Measurements from ENCODE around the gene CDC42BPG.

CDC42BPG gene

GRCh38 chr11:64864473-64865285 lies 20.2 kb upstream of the CDC42BPG start:
- DNase-seq (ENCODE audit: low read depth), result no peak

DNA sequence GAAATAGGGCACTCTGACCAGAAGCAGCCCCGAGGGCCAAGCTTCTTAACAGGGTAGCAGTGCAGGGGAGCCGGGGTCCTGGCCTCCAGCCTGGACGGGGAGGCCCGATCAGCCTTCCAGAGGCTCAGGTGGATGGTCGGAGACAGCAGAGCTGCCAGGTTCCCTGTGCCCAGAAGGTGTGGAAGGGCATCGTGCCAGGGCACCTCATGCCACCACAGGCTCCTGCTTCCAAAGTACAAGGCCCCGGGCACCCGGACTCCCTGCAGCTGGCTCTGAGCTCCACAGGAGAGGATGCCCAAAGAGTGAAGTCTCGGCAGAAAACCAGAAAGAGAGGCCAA lies 19.7 kb upstream of the CDC42BPG start:
- DNase-seq (ENCODE audit: low read depth), result no peak

GRCh38 chr11:64863391-64864060 lies 19.1 kb upstream of the CDC42BPG start:
- DNase-seq (ENCODE audit: low read depth), result no peak

GRCh38 chr11:64862987-64863390 lies 18.5 kb upstream of the CDC42BPG start:
- DNase-seq (ENCODE audit: low read depth), result no peak

GRCh38 chr11:64861227-64861975 lies 16.9 kb upstream of the CDC42BPG start:
- DNase-seq (ENCODE audit: low read depth), result no peak

DNA sequence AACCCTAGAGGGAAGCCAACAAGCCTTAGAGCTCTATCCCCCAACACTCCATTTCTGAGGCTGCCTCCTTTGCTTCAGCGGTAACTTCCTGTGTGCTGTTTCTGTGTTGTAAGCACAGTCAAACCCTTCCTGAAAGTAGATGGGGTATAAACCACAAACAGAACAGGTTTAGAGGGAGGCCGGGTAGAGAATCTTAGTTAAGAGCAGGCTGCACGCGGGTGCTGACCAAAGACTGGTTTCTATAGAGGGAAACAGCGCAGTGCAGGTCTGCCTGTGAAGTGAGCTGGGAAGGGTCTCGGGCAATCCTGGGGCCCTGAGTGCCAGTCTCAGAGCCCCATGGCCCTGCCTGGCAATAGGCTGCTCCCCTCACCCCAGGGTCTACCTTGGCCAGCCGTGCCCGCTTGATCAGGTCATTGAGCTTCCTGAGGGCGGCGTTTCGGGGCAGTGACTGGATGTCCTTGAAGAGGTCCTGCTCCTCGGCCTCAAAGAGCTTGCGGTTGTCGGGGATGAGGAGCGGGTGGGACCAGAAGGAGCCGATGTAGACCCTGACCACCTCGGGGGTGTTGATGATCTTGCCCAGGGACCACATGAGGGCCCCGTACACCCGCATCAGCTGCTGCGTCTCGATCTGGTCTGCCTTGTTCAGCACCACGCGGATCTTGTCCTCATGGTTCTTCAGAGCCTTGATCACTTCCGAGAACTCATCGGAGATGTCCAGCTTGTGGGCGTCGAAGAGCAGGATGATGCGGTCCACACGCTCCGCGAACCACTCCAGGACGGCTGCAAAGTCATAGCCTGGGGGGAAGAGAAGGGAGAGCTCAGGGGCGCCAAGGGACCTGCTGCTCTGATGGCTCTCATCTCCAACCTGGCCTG lies 15.3 kb upstream of the CDC42BPG start:
- no peak for DNase-seq (ENCODE audit: low read depth)

DNA sequence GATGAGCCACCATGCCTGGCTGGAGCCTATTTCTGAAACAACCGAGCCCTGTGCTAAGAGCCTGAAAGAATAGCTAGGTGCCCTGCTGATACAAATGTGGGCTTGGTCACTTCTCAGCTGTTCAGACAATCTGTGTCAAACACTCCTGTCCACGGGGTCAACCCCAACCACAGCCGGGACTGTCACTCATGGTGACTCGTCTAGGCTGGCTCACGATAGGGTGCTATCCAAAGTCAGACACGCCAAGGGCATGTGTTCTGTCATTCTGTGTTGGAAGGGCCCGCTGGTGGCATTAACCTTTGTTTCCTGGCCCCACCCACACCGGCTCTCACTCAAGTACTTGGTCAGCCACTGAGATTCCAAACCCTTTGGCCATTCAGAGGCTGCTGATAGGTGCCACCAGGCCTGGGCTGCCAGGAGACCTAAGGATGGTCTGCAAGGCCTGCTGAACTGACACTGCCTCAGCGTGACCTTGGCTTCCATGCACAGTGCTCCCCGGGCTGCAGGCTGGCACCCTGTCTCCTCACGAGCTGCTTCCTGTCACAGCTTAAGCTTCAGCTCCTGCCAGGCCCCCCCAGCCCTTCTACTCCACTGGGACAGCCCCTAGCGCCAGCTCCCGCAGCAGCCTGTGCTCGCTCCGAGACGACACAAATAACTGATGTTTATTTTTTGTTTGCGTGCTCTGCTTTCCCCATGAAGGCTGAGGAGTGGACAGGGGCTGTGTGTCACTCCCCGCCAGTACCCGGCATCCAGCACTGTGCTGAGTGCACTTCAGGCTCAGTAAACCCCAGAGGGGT lies 14.2 kb upstream of the CDC42BPG start:
- DNase-seq (ENCODE audit: low read depth), result no peak

DNA sequence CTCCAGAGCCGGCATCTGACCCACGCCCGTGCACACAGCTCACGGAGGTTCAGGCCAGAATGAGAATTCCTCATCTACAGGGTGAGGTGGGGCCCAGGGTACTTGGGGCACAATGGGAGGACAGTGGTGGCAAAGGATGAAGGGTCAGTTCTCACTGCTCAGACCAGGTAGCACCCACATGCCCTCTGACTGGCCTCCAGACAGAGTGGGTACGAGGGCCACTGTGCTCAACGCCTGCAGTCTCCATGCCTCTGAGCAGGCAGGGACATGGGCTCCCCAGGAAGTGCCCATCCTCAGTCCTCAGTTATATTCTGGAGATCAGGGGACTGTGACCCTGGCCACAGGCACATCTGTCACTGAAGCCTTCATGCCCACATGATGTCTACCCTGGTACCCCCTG lies 13.0 kb upstream of the CDC42BPG start:
- no peak for DNase-seq (ENCODE audit: low read depth)

GRCh38 chr11:64856382-64857227 lies 12.2 kb upstream of the CDC42BPG start:
- no peak for DNase-seq (ENCODE audit: low read depth)

- DNase-seq (ENCODE audit: low read depth), result no peak
Observed at GRCh38 chr11:64855596-64856304, 11.3 kb upstream of the CDC42BPG start.

GRCh38 chr11:64854534-64855502 lies 10.4 kb upstream of the CDC42BPG start:
- no peak for DNase-seq (ENCODE audit: low read depth)

DNA sequence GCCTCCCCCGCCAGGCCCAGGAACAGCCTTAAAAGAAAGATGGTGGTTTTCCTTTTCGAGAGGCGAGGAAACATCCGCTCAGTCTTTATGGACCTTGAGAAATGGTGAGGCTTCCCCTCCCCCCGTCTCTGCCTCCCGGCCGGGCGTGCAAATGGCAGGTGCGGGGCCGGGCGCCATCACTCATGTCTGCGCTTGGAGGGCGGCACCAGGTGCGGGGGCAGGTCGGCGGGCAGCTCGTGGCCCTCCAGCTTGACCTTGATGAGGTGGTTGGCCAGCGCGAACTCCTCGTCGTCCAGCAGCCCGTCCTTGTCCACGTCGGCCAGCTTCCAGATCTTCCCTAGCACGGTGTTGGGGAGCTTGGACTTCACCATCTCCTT lies 9.7 kb upstream of the CDC42BPG start:
- DNase-seq (ENCODE audit: low read depth), result no peak

DNA sequence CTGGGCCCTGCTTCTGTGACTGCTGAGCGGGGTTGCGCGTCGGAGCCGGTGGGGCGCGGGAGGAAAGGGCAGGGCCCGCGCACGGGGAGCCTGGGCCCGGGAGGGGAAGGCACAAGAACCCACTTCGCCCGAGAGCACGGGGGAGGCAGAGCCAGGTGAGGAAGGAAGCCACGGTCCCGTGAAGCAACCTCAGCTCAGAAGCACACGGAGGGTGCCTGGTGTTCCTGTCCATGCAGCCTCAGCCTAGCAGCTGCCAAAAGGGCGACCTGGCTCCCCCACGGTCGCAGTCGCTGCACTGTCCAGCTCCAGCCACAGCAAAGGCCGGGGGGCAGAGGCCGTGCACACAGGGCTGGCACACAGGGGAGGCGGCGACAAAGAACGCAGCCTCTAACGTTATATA lies 9.3 kb upstream of the CDC42BPG start:
- DNase-seq (ENCODE audit: low read depth), result no peak

- no peak for DNase-seq (ENCODE audit: low read depth)
Observed at GRCh38 chr11:64852804-64853509, 8.5 kb upstream of the CDC42BPG start.

GRCh38 chr11:64851831-64852351 lies 7.4 kb upstream of the CDC42BPG start:
- DNase-seq (ENCODE audit: low read depth), result no peak

DNA sequence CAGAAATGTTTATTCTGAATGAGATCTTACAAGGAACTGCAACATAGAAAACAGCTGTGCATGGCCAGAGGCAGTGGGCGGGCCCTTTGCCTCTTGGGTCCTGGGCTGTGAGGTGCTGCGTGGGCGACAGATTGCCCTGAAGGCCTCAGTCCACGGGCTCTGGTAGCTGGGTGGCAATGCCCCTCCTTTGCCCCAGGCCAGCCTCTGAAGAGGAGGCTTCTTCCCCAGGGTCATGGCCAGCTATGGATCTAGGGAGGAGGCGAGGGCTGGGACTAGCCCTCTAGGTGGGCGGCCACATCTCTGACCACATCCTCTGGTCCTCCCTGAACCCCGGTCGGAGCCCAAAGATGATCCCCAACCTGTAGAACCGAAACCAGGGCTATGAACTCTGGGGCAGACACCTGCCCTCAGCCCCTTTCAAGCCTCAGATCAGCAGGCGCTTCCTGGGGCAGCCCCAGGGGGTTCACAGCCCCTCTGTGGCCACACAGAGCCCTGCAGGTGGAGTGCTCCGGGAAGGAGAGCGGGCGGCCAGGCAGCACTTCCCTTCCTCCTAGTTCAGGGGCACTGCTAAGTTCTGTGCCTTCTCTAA lies 6.6 kb upstream of the CDC42BPG start:
- DNase-seq (ENCODE audit: low read depth), result no peak

Measured in CMK (cell line).